Tibial nerve (tissue), 4 donors: ENCODE results near the gene ITPKB.

ENCODE experiments used
- EP300 ChIP-seq, 2 donors: sonication (generic); formaldehyde crosslinking; IDR thresholded peaks; one replicate each; pipeline ENCODE4 v1.6.1; 2017; ENCODE audit warnings: antibody characterized with exemption in 2 of 2, mild to moderate bottlenecking in 1 of 2
- TF ChIP-seq, protein P1 (sequence below), 5 experiments: fragments of 200-600 bp in 3 of 5; fragments of 450-650 bp in 2 of 5; sonication (generic) in 3 of 5; IDR thresholded peaks; one replicate each; pipeline ENCODE4 v1.5.1; 2016 to 2019; ENCODE audit warnings: antibody characterized with exemption in 5 of 5, mild to moderate bottlenecking in 3 of 5, moderate library complexity in 2 of 5

DNA sequence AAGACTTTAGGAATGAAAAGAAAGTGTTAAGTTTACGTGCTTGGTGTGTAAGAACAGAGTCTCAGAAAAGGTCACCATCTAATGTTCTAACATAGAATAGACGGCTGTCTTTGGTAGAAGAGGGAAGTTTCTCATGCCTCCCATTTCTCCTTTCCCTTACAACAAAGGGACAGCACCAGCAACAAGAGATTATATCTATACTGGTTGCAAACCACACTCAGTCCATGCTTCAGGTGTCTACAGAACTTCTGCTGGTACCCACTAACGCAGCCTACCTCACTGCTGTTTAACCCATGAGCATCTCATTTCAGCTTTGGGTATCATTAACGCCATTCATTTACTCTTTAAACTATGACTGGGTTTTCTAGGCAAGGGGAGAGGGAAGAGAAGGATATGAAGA is 9.2 kb upstream of the ITPKB start:
- TF ChIP-seq, protein P1, sequence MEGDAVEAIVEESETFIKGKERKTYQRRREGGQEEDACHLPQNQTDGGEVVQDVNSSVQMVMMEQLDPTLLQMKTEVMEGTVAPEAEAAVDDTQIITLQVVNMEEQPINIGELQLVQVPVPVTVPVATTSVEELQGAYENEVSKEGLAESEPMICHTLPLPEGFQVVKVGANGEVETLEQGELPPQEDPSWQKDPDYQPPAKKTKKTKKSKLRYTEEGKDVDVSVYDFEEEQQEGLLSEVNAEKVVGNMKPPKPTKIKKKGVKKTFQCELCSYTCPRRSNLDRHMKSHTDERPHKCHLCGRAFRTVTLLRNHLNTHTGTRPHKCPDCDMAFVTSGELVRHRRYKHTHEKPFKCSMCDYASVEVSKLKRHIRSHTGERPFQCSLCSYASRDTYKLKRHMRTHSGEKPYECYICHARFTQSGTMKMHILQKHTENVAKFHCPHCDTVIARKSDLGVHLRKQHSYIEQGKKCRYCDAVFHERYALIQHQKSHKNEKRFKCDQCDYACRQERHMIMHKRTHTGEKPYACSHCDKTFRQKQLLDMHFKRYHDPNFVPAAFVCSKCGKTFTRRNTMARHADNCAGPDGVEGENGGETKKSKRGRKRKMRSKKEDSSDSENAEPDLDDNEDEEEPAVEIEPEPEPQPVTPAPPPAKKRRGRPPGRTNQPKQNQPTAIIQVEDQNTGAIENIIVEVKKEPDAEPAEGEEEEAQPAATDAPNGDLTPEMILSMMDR (IDR thresholded peaks at IDR 0.05) = no peak
- TF ChIP-seq EP300 (IDR thresholded peaks at IDR 0.05) = no peak
